Measurements from ENCODE around the gene GALNT7.
A peak's percentile ranks its signal among the peaks of the same experiment; 100 is the strongest.
"Not testable (repeated sequence)": the region's sequence is repeated elsewhere in the genome, so short reads cannot be mapped to it uniquely, and the experiment has no call there.

GALNT7 gene, protein sequence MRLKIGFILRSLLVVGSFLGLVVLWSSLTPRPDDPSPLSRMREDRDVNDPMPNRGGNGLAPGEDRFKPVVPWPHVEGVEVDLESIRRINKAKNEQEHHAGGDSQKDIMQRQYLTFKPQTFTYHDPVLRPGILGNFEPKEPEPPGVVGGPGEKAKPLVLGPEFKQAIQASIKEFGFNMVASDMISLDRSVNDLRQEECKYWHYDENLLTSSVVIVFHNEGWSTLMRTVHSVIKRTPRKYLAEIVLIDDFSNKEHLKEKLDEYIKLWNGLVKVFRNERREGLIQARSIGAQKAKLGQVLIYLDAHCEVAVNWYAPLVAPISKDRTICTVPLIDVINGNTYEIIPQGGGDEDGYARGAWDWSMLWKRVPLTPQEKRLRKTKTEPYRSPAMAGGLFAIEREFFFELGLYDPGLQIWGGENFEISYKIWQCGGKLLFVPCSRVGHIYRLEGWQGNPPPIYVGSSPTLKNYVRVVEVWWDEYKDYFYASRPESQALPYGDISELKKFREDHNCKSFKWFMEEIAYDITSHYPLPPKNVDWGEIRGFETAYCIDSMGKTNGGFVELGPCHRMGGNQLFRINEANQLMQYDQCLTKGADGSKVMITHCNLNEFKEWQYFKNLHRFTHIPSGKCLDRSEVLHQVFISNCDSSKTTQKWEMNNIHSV

DNA sequence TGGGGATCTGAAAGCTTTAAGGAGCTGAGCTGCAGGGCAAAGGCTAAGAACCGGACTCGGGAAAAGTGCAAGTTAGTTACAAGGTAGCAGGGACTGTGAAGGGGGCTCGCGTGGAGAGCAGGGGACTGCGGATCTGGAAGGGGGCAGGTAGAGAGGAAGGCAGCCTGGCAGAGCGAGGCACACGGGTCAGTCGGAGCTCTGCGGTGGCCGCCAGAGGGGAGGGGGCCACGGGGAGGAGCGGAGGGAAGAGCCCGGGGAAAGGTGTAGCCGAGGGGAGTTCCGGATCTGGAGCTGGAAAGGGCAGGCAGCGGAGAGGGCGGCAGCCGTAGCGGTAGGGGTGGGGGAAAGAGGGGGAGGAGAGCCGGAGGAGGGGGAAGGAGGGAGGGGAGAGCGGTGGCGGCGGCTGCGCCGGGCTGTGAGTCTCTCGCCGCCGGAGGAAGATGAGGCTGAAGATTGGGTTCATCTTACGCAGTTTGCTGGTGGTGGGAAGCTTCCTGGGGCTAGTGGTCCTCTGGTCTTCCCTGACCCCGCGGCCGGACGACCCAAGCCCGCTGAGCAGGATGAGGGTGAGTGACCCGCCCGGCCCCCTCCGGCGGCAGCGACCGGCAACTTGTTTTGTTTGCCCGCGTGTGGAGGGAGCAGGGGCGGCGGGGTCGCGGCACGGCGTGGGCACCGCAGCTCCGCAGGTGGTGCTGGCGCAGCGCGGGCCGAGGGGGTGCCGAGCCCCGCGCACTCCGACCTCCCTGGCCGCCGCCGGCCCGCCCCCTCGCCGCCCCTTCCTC lies at the start of gene GALNT7:
TSS of gene GALNT7 (plus strand) at position 416 of the 782 bp plus-strand sequence. CDS start at position 441, 25 bp downstream.
- H3K27ac ChIP-seq (ENCODE audit: low read depth, low read length), result peak within 1 kb of the TSS; percentile 66
- H3K79me2 ChIP-seq (ENCODE audit: insufficient read depth, low read length), result peaks cover 29% of the 10 kb centered on the region
- peaks cover 27% of the 10 kb centered on the region; the same call in 1 of the 2 replicates for H3F3A ChIP-seq (ENCODE audit: insufficient read depth)

GRCh38 chr4:173118819-173119218 lies 49.8 kb upstream of the GALNT7 start:
- H4K20me1 ChIP-seq (ENCODE audit: low read depth, low read length); H3K9me3 ChIP-seq (ENCODE audit: insufficient read depth, low read length); H3K4me2 ChIP-seq (ENCODE audit: low read depth, low read length, poor library complexity, severe bottlenecking); H2AFZ ChIP-seq (ENCODE audit: low read depth, low read length, severe bottlenecking); H3K36me3 ChIP-seq (ENCODE audit: low read length); H3K4me3 ChIP-seq (ENCODE audit: insufficient read depth, low read length, poor library complexity, severe bottlenecking); H3F3A ChIP-seq (ENCODE audit: insufficient read depth); H3K79me2 ChIP-seq (ENCODE audit: insufficient read depth, low read length); H3K9ac ChIP-seq (ENCODE audit: low read length); H3K9me2 ChIP-seq (replicated peaks; ENCODE audit: insufficient read depth, low read length); H3K27me3 ChIP-seq (ENCODE audit: low read length); H3K27ac ChIP-seq (ENCODE audit: low read depth, low read length): not testable (repeated sequence)

More for the DNA sequence above, at the start of gene GALNT7:
- TF ChIP-seq CTCF (IDR thresholded peaks at IDR 0.05; ENCODE audit: insufficient read depth, low read length, poor library complexity, severe bottlenecking), result no peak
- no peak for TF ChIP-seq EZH2phosphoT487 (conservative IDR thresholded peaks at IDR 0.05; ENCODE audit: low read length)
- Histone ChIP-seq H3K9me3 (ENCODE audit: insufficient read depth, low read length) (no peaks in the 10 kb centered on the region), H3K27me3 (ENCODE audit: low read length) (no peaks in the 10 kb centered on the region), H3K4me2 (ENCODE audit: low read depth, low read length, poor library complexity, severe bottlenecking) (peak within 1 kb of the TSS; percentile 84), H3K9me2 (replicated peaks; ENCODE audit: insufficient read depth, low read length) (no peaks in the 10 kb centered on the region), H3K4me3 (ENCODE audit: insufficient read depth, low read length, poor library complexity, severe bottlenecking) (peak within 1 kb of the TSS; percentile 71), H4K20me1 (ENCODE audit: low read depth, low read length) (peaks cover 10% of the 10 kb centered on the region), H2AFZ (ENCODE audit: low read depth, low read length, severe bottlenecking) (peak within 1 kb of the TSS; percentile 94), H3K36me3 (ENCODE audit: low read length) (no peaks in the 10 kb centered on the region), H3K9ac (ENCODE audit: low read length) (peak within 1 kb of the TSS; percentile 81)

DNA sequence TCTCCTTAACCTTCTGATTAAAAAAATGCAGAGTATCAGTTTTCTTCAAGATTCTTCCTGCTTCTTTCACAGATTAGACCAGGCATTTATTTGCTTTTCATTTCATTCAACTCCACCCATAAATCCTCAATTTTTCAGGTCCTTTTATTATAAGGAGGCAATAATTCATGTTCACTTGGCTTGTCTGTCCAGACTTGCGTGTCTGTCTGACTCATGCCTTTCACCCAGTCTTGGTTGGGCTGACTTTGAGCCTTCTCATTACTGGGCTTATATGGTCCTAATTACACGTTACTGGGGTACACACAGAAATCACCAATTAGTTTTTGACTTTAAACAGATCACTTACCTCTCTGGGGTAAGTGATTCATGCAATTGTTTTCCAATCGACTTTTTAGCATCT lies 48.8 kb upstream of the GALNT7 start:
- no peak overlapping the region for H3K27ac ChIP-seq (ENCODE audit: low read depth, low read length)
- no peaks in the 10 kb centered on the region for H4K20me1 ChIP-seq (ENCODE audit: low read depth, low read length)
- no peak overlapping the region for H3K9ac ChIP-seq (ENCODE audit: low read length)
- no peak overlapping the region for H3K4me2 ChIP-seq (ENCODE audit: low read depth, low read length, poor library complexity, severe bottlenecking)
- H3K9me3 ChIP-seq (ENCODE audit: insufficient read depth, low read length), result no peaks in the 10 kb centered on the region
- H3K9me2 ChIP-seq (replicated peaks; ENCODE audit: insufficient read depth, low read length), result no peaks in the 10 kb centered on the region
- H3K36me3 ChIP-seq (ENCODE audit: low read length), result no peaks in the 10 kb centered on the region
- no peaks in the 10 kb centered on the region for H3K27me3 ChIP-seq (ENCODE audit: low read length)
- H2AFZ ChIP-seq (ENCODE audit: low read depth, low read length, severe bottlenecking), result no peak overlapping the region
- no peaks in the 10 kb centered on the region for H3K79me2 ChIP-seq (ENCODE audit: insufficient read depth, low read length)
- H3K4me3 ChIP-seq (ENCODE audit: insufficient read depth, low read length, poor library complexity, severe bottlenecking), result no peak overlapping the region
- TF ChIP-seq CTCF (IDR thresholded peaks at IDR 0.05; ENCODE audit: insufficient read depth, low read length, poor library complexity, severe bottlenecking), result no peak
- no peak for TF ChIP-seq EZH2phosphoT487 (conservative IDR thresholded peaks at IDR 0.05; ENCODE audit: low read length)
- H3F3A ChIP-seq (ENCODE audit: insufficient read depth), result no peaks in the 10 kb centered on the region

Measured in SU-DHL-6 (cell line).